Suppressor macrophage treated with lipopolysaccharide for 4 hours (primary cell): ENCODE measurements around the gene PLEKHM1.

Experiments used
- DNase-seq: peaks from one replicate; pipeline ENCODE4 v3.0.0-alpha.2; 2020

PLEKHM1 gene

GRCh38 chr17:45440161-45440778 is 50.3 kb downstream of the PLEKHM1 start:
- no peak for DNase-seq

- DNase-seq: no peak
These were observed 51.5 kb downstream of the PLEKHM1 start for GRCh38 chr17:45438931-45439610.

- no peak for DNase-seq
These were observed 52.8 kb downstream of the PLEKHM1 start for GRCh38 chr17:45437465-45438283.

- DNase-seq: no peak
These were observed 53.7 kb downstream of the PLEKHM1 start for GRCh38 chr17:45436625-45437464.

- DNase-seq: no peak
These were observed 54.4 kb downstream of the PLEKHM1 start for GRCh38 chr17:45436161-45436560.

GRCh38 chr17:45435481-45435880 is 55.0 kb downstream of the PLEKHM1 start:
- no peak for DNase-seq

GRCh38 chr17:45433159-45433535 is 57.4 kb downstream of the PLEKHM1 start:
- DNase-seq: no peak

- DNase-seq: peak; percentile 65
These were observed 57.9 kb downstream of the PLEKHM1 start, which contains the start of gene ARHGAP27 for GRCh38 chr17:45432405-45433158. TSS of gene ARHGAP27 (minus strand) at chr17:45432870. CDS start at chr17:45430279, 2,591 bp downstream.

- peak; percentile 84 for DNase-seq
These were observed 58.8 kb downstream of the PLEKHM1 start for GRCh38 chr17:45431531-45432404.

- peak; percentile 85 for DNase-seq
These were observed 59.6 kb downstream of the PLEKHM1 start for GRCh38 chr17:45430738-45431530.

GRCh38 chr17:45430006-45430737 is 60.3 kb downstream of the PLEKHM1 start:
- DNase-seq: no peak

GRCh38 chr17:45429339-45430005 is 61.0 kb downstream of the PLEKHM1 start:
- DNase-seq: no peak

- DNase-seq: peak; percentile 80
These were observed 61.6 kb downstream of the PLEKHM1 start for GRCh38 chr17:45428931-45429338.

- peak; percentile 80 for DNase-seq
These were observed 62.4 kb downstream of the PLEKHM1 start for GRCh38 chr17:45428050-45428617.

- DNase-seq: no peak
These were observed 63.2 kb downstream of the PLEKHM1 start for GRCh38 chr17:45427181-45427835.

GRCh38 chr17:45426561-45426960 is 64.0 kb downstream of the PLEKHM1 start:
- DNase-seq: no peak

GRCh38 chr17:45425984-45426413 is 64.5 kb downstream of the PLEKHM1 start:
- DNase-seq: no peak
